Liver (tissue), 9 donors: ENCODE results near the gene STK4. TPM values are rescaled to one million over a fixed set of nuclear protein-coding genes. Genes with fewer than 3 reads are reported as not detected.
"Not testable (repeated sequence)": the region's sequence is repeated elsewhere in the genome, so short reads cannot be mapped to it uniquely, and the experiment has no call there.

ENCODE experiments used
- DNase-seq: peaks from one replicate; pipeline ENCODE4 v3.0.0-alpha.2; 2017; ENCODE audit warnings: low spot score
- H3K27ac ChIP-seq, 2 donors: one replicate each; pipeline ENCODE4 v1.7.0; 2013; ENCODE audit warnings: inconsistent platforms in 2 of 2, low read length in 2 of 2, control low read depth in 1 of 2, low read depth in 1 of 2, mild to moderate bottlenecking in 1 of 2
- H3K27me3 ChIP-seq, 4 donors: one replicate each; pipeline versions ENCODE4 v1.6.1 to v1.7.0; 2013; ENCODE audit warnings: low read length in 3 of 4, inconsistent platforms in 1 of 4, mild to moderate bottlenecking in 1 of 4, moderate library complexity in 1 of 4; ENCODE audit not compliant: control insufficient read depth in 4 of 4, insufficient read depth in 4 of 4
- H3K36me3 ChIP-seq, 4 donors: one replicate each; pipeline versions ENCODE4 v1.6.1 to v1.7.0; 2013; ENCODE audit warnings: low read length in 3 of 4, mild to moderate bottlenecking in 3 of 4, low read depth in 1 of 4, moderate library complexity in 1 of 4; ENCODE audit not compliant: control insufficient read depth in 4 of 4, insufficient read depth in 3 of 4
- H3K4me1 ChIP-seq, 4 donors: one replicate each; pipeline versions ENCODE4 v1.6.1 to v1.7.0; 2013; ENCODE audit warnings: low read length in 3 of 4, mild to moderate bottlenecking in 3 of 4, moderate library complexity in 1 of 4; ENCODE audit not compliant: control insufficient read depth in 4 of 4, insufficient read depth in 4 of 4
- H3K4me3 ChIP-seq, 3 donors: one replicate each; pipeline versions ENCODE4 v1.6.1 to v1.7.0; 2013; ENCODE audit warnings: low read length in 3 of 3, control low read depth in 1 of 3, low read depth in 1 of 3, mild to moderate bottlenecking in 1 of 3
- H3K9ac ChIP-seq, 2 donors: one replicate each; pipeline ENCODE4 v1.7.0; 2013; ENCODE audit warnings: low read length in 2 of 2, mild to moderate bottlenecking in 2 of 2, moderate library complexity in 2 of 2, control low read depth in 1 of 2, low read depth in 1 of 2
- H3K9me3 ChIP-seq, 4 donors: one replicate each; pipeline versions ENCODE4 v1.6.1 to v1.7.0; 2013; ENCODE audit warnings: low read length in 3 of 4; ENCODE audit not compliant: control insufficient read depth in 4 of 4
- ATF3 ChIP-seq: IDR thresholded peaks from 2 replicates; pipeline ENCODE4 v1.6.1; 2016; ENCODE audit warnings: antibody characterized with exemption
- EGR1 ChIP-seq, 2 donors: IDR thresholded peaks; 2 replicates each; pipeline ENCODE4 v1.6.1; 2016 to 2018; ENCODE audit warnings: antibody characterized with exemption in 2 of 2, low read depth in 2 of 2
- GABPA ChIP-seq, 2 donors: IDR thresholded peaks in 1 of 2; conservative IDR thresholded peaks in 1 of 2; 2 replicates each; pipeline ENCODE4 v1.6.1; 2016; ENCODE audit warnings: antibody characterized with exemption in 2 of 2, mild to moderate bottlenecking in 1 of 2, moderate library complexity in 1 of 2
- HNF4A ChIP-seq, 2 donors: conservative IDR thresholded peaks; 2 replicates each; pipeline ENCODE4 v1.6.1; 2016; ENCODE audit warnings: antibody characterized with exemption in 2 of 2, mild to moderate bottlenecking in 2 of 2
- MAX ChIP-seq: IDR thresholded peaks from 2 replicates; pipeline ENCODE4 v1.6.1; 2016; ENCODE audit warnings: antibody characterized with exemption
- NR2F2 ChIP-seq: IDR thresholded peaks from 2 replicates; pipeline ENCODE4 v1.6.1; 2016; ENCODE audit warnings: antibody characterized with exemption
- RAD21 ChIP-seq, 2 donors: IDR thresholded peaks; 2 replicates each; pipeline ENCODE4 v1.6.1; 2016; ENCODE audit warnings: antibody characterized with exemption in 2 of 2, mild to moderate bottlenecking in 2 of 2
- REST ChIP-seq: IDR thresholded peaks from 2 replicates; pipeline ENCODE4 v1.6.1; 2016; ENCODE audit warnings: antibody characterized with exemption, mild to moderate bottlenecking
- SP1 ChIP-seq: IDR thresholded peaks from 2 replicates; pipeline ENCODE4 v1.6.1; 2018; ENCODE audit warnings: antibody characterized with exemption, mild to moderate bottlenecking
- TAF1 ChIP-seq: conservative IDR thresholded peaks from 2 replicates; pipeline ENCODE4 v1.6.1; 2016; ENCODE audit warnings: antibody characterized with exemption, mild to moderate bottlenecking
- YY1 ChIP-seq: IDR thresholded peaks from 2 replicates; pipeline ENCODE4 v1.6.1; 2016; ENCODE audit warnings: antibody characterized with exemption, mild to moderate bottlenecking
- ZBTB33 ChIP-seq: IDR thresholded peaks from 2 replicates; pipeline ENCODE4 v1.6.1; 2016; ENCODE audit warnings: antibody characterized with exemption
- WGBS: extraction: QIAGEN DNeasy Blood & Tissue Kit; methylation state at CpG from one replicate; pipeline ENCODE4 v1.1.7; 2013; 5-methylcytosine and 5-hydroxymethylcytosine counted together
- polyA plus RNA-seq, 2 donors: library from polyadenylated mRNA; stranded (reverse) in 1 of 2; unstranded in 1 of 2; fragments of 200-250 nt in 1 of 2; fragments of >200 nt in 1 of 2; fragmentation: Nextera tagmentation in 1 of 2; extraction: Ambion mirVana in 1 of 2; gene quantifications; one replicate each; pipeline versions ENCODE4 v1.2.1 to v1.2.3, GENCODE V29; 2013 to 2015
- total RNA-seq, 2 donors: library from RNA; depleted of rRNA; stranded (reverse); fragments of >200 nt; gene quantifications; one replicate each; pipeline ENCODE4 v1.2.3, GENCODE V29; 2014
- donor health status: healthy.
- donor health status: healthy.
- donor health status: healthy.
- donor health status: healthy.
- donor health status: healthy.

STK4 gene
- total and polyA plus RNA-seq, 4 donors: 3.7 to 20.8 (median 13.9) TPM

- no peak overlapping the region for H3K27ac ChIP-seq
- no peak overlapping the region for H3K4me3 ChIP-seq
- H3K9me3 ChIP-seq: no peaks in the 10 kb centered on the region
- peaks cover 2 to 8% (median 3%) of the 10 kb centered on the region in 4 donors for H3K36me3 ChIP-seq
- TF ChIP-seq YY1: no peak
- TF ChIP-seq ZBTB33: no peak
- no peak for TF ChIP-seq ATF3
- no peak for TF ChIP-seq RAD21 (IDR thresholded peaks at IDR 0.05)
- TF ChIP-seq EGR1 (IDR thresholded peaks at IDR 0.05; ENCODE audit: low read depth in 2 of 2): no peak
- no peak for TF ChIP-seq NR2F2
- no peak for TF ChIP-seq GABPA (IDR thresholded peaks at IDR 0.05 in 1 of 2, conservative IDR thresholded peaks at IDR 0.05 in 1 of 2)
- H3K9ac ChIP-seq: no peak overlapping the region
- no peak for DNase-seq
- H3K4me1 ChIP-seq: no peaks in the 10 kb centered on the region
- H3K27me3 ChIP-seq: no peaks in the 10 kb centered on the region
- WGBS: 95% methylated on average over 3 of the region's 3 CpGs
Measured at GRCh38 chr20:45012682-45013302, 46.5 kb downstream of the STK4 start.

- H3K4me3 ChIP-seq, H3K27ac ChIP-seq, DNase-seq, H3K27me3 ChIP-seq, H3K9me3 ChIP-seq, H3K36me3 ChIP-seq, H3K4me1 ChIP-seq, H3K9ac ChIP-seq: not testable (repeated sequence)
- 92% methylated on average over 8 of the region's 8 CpGs for WGBS
Measured at GRCh38 chr20:45014131-45014530, 47.8 kb downstream of the STK4 start.

- no peak overlapping the region for H3K4me3 ChIP-seq
- DNase-seq: no peak
- no peaks in the 10 kb centered on the region for H3K4me1 ChIP-seq
- H3K27ac ChIP-seq: no peak overlapping the region
- H3K27me3 ChIP-seq: no peaks in the 10 kb centered on the region
- peaks cover 0 to 2% (median 1%) of the 10 kb centered on the region in 4 donors for H3K36me3 ChIP-seq
- no peak for TF ChIP-seq SP1
- TF ChIP-seq HNF4A (conservative IDR thresholded peaks at IDR 0.05): no peak
- no peak for TF ChIP-seq MAX
- no peak for TF ChIP-seq TAF1
- no peak for TF ChIP-seq EGR1 (IDR thresholded peaks at IDR 0.05; ENCODE audit: low read depth in 2 of 2)
- no peak for TF ChIP-seq REST
- TF ChIP-seq GABPA (IDR thresholded peaks at IDR 0.05 in 1 of 2, conservative IDR thresholded peaks at IDR 0.05 in 1 of 2): no peak
- WGBS: 89% methylated on average over 4 of the region's 4 CpGs
- H3K9ac ChIP-seq: no peak overlapping the region
- no peaks in the 10 kb centered on the region for H3K9me3 ChIP-seq
Measured at GRCh38 chr20:45014671-45015415, 48.5 kb downstream of the STK4 start.
